ENCODE results near the gene ERMP1.
A peak's percentile ranks its signal among the peaks of the same experiment; 100 is the strongest.

Gene ERMP1

GRCh38 chr9:5854063-5854790 lies 21.3 kb upstream of the ERMP1 start:
- no peak overlapping the region for H2AFZ ChIP-seq
- H3K4me3 ChIP-seq (ENCODE audit: low read depth, low read length): no peak overlapping the region
- no peaks in the 10 kb centered on the region for H3K79me2 ChIP-seq
- H3K36me3 ChIP-seq (ENCODE audit: control insufficient read depth, insufficient read depth, low read length): no peaks in the 10 kb centered on the region
- no peak overlapping the region for H3K27ac ChIP-seq
- no peaks in the 10 kb centered on the region for H3K27me3 ChIP-seq (ENCODE audit: control insufficient read depth, insufficient read depth, low read length)
- H3K4me2 ChIP-seq (ENCODE audit: low read length): no peak overlapping the region
- no peak overlapping the region for H3K9ac ChIP-seq
- no peaks in the 10 kb centered on the region for H3K9me3 ChIP-seq (ENCODE audit: control insufficient read depth, low read length)
- TF ChIP-seq, protein P1, sequence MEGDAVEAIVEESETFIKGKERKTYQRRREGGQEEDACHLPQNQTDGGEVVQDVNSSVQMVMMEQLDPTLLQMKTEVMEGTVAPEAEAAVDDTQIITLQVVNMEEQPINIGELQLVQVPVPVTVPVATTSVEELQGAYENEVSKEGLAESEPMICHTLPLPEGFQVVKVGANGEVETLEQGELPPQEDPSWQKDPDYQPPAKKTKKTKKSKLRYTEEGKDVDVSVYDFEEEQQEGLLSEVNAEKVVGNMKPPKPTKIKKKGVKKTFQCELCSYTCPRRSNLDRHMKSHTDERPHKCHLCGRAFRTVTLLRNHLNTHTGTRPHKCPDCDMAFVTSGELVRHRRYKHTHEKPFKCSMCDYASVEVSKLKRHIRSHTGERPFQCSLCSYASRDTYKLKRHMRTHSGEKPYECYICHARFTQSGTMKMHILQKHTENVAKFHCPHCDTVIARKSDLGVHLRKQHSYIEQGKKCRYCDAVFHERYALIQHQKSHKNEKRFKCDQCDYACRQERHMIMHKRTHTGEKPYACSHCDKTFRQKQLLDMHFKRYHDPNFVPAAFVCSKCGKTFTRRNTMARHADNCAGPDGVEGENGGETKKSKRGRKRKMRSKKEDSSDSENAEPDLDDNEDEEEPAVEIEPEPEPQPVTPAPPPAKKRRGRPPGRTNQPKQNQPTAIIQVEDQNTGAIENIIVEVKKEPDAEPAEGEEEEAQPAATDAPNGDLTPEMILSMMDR (IDR thresholded peaks at IDR 0.05): no peak
- no peaks in the 10 kb centered on the region for H3K4me1 ChIP-seq

DNA sequence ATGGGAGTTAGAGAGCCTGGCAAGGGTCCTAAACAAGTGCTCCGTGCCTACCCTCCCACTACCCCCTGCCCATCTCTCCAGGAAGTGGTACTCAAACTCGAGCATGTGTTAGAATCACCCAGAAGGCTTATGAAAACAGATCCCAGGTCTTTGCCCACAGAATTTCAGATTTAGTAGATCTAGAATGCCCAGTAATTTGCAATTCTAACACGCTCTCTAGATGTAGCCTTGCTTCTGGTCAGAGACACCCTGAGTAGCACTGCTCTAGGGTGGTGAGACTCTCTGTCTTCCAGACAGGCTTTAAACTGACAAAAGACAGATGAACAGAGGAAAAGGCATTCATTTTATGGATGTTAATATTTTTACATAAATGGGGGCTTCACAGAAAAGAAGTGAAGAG lies 20.7 kb upstream of the ERMP1 start:
- Histone ChIP-seq H3K27ac (no peak overlapping the region), H3K4me3 (ENCODE audit: low read depth, low read length) (no peak overlapping the region), H2AFZ (peak overlapping the region; percentile 9), H3K36me3 (ENCODE audit: control insufficient read depth, insufficient read depth, low read length) (no peaks in the 10 kb centered on the region), H3K9me3 (ENCODE audit: control insufficient read depth, low read length) (no peaks in the 10 kb centered on the region), H3K9ac (no peak overlapping the region), H3K27me3 (ENCODE audit: control insufficient read depth, insufficient read depth, low read length) (no peaks in the 10 kb centered on the region), H3K79me2 (no peaks in the 10 kb centered on the region), H3K4me1 (no peaks in the 10 kb centered on the region), H3K4me2 (ENCODE audit: low read length) (no peak overlapping the region)
- TF ChIP-seq, protein P1 (IDR thresholded peaks at IDR 0.05): no peak

- Histone ChIP-seq H3K4me3 (ENCODE audit: low read depth, low read length) (no peak overlapping the region), H3K79me2 (no peaks in the 10 kb centered on the region), H3K36me3 (ENCODE audit: control insufficient read depth, insufficient read depth, low read length) (no peaks in the 10 kb centered on the region), H3K9me3 (ENCODE audit: control insufficient read depth, low read length) (no peaks in the 10 kb centered on the region), H3K4me2 (ENCODE audit: low read length) (no peak overlapping the region), H2AFZ (peak overlapping the region; percentile 16), H3K27ac (peak overlapping the region; percentile 33), H3K9ac (no peak overlapping the region), H3K4me1 (no peaks in the 10 kb centered on the region), H3K27me3 (ENCODE audit: control insufficient read depth, insufficient read depth, low read length) (no peaks in the 10 kb centered on the region)
- TF ChIP-seq, protein P1 (IDR thresholded peaks at IDR 0.05): no peak
Measured at GRCh38 chr9:5852987-5853386, 20.1 kb upstream of the ERMP1 start.

DNA sequence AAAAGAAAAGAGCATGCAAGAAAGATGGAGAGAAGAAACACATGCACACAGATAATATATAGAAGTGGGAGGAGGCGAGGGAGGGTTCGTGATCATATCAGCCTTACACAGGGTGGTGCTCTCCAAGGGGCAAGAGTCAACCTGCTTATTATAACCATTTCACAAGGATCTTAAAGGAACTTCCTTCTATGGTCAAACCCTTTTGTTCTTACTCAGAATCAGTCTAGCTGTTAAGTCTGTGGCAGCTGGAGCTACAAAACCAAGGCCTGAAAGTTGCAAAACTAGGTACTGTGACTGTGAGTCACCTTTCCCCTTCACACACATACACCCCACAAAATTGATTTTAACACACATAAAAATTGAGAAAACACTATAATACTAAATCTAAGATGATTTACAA lies 18.5 kb upstream of the ERMP1 start:
- TF ChIP-seq, protein P1 (IDR thresholded peaks at IDR 0.05): no peak
- Histone ChIP-seq H3K36me3 (ENCODE audit: control insufficient read depth, insufficient read depth, low read length) (no peaks in the 10 kb centered on the region), H3K9me3 (ENCODE audit: control insufficient read depth, low read length) (no peaks in the 10 kb centered on the region), H2AFZ (no peak overlapping the region), H3K27me3 (ENCODE audit: control insufficient read depth, insufficient read depth, low read length) (no peaks in the 10 kb centered on the region), H3K79me2 (no peaks in the 10 kb centered on the region), H3K27ac (no peak overlapping the region), H3K9ac (no peak overlapping the region), H3K4me1 (peaks cover 6% of the 10 kb centered on the region), H3K4me2 (ENCODE audit: low read length) (no peak overlapping the region), H3K4me3 (ENCODE audit: low read depth, low read length) (no peak overlapping the region)

DNA sequence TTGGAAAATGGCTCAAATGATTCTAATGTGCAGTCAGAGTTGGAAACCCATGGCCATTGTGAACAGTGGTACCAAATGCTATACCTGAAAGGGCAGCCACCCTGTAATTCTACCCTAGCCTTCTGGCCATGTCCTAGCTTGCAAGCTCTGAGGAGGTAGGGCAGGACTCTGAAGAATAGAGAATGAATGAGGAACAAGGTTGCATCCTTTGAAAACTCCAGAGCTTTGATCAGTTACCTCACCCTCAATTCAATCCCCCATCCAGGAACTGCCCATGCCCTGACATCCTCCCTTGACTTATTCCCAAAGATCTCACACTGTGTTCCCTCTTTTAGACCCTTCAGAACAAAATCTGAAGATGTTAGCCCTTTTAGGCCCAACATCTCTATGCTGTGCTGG lies 17.8 kb upstream of the ERMP1 start:
- no peaks in the 10 kb centered on the region for H3K79me2 ChIP-seq
- H3K27me3 ChIP-seq (ENCODE audit: control insufficient read depth, insufficient read depth, low read length): no peaks in the 10 kb centered on the region
- no peak overlapping the region for H3K9ac ChIP-seq
- H2AFZ ChIP-seq: no peak overlapping the region
- TF ChIP-seq, protein P1 (IDR thresholded peaks at IDR 0.05): no peak
- H3K36me3 ChIP-seq (ENCODE audit: control insufficient read depth, insufficient read depth, low read length): no peaks in the 10 kb centered on the region
- peaks cover 12% of the 10 kb centered on the region for H3K4me1 ChIP-seq
- H3K4me3 ChIP-seq (ENCODE audit: low read depth, low read length): no peak overlapping the region
- H3K27ac ChIP-seq: no peak overlapping the region
- no peak overlapping the region for H3K4me2 ChIP-seq (ENCODE audit: low read length)
- no peaks in the 10 kb centered on the region for H3K9me3 ChIP-seq (ENCODE audit: control insufficient read depth, low read length)

All from parathyroid adenoma (tissue), 2 donors.